HepG2 (cell line): ENCODE data around the gene CD9. TPM values are rescaled to one million over a fixed set of nuclear protein-coding genes. Genes with fewer than 3 reads are reported as not detected.

ENCODE experiments used
- ATAC-seq: fragments of 200-7000 bp; cut with Tn5 transposase; 3 replicates; pipeline ENCODE4 v1.9.1; 2020; ENCODE audit warnings: mild to moderate bottlenecking, moderate library complexity
- BruUV-seq: library from RNA; stranded (reverse); fragments of 400-500 nt; replicated peaks from 2 replicates; lab custom pipeline; 2021; lab: Mats Ljungman, UMichigan
- CTCF ChIA-PET: fragments of 300-600 bp; formaldehyde crosslinking; extraction: SDS; loops from one replicate; lab custom pipeline; 2021; ENCODE audit warnings: low total read pairs, inconsistent platforms, low intra/inter-chr PET ratio; lab: Yijun Ruan, JAX
- POLR2A ChIA-PET: fragments of 350-600 bp; sonication (Branson Sonifier 250); formaldehyde crosslinking; loops from one replicate; lab custom pipeline; 2020; ENCODE audit warnings: antibody characterized with exemption, inconsistent platforms; lab: Yijun Ruan, JAX
- DNase-seq: peaks from one replicate; pipeline ENCODE4 v3.0.0-alpha.2; 2015; ENCODE audit warnings: low spot score
- FAIRE-seq: peaks from 3 replicates; lab custom pipeline; 2011; peaks lifted over from hg19 to GRCh38; lab: Jason Lieb, UNC
- H2AFZ ChIP-seq: one replicate; pipeline ENCODE4 v1.6.1; 2011; ENCODE audit warnings: low read length, inconsistent platforms
- H3K27ac ChIP-seq: fragments of 300-600 bp; 3 replicates; pipeline ENCODE4 v1.8.0; 2011; ENCODE audit warnings: mixed run types, mild to moderate bottlenecking, mixed read lengths, low read length, inconsistent platforms; ENCODE audit not compliant: insufficient read depth; ENCODE audit errors: extremely low read length
- H3K27me3 ChIP-seq, 2 experiments: fragments of 200-600 bp in 1 of 2; 2 replicates in 1 of 2; 3 replicates in 1 of 2; pipeline versions ENCODE4 v1.6.0 to v1.8.0; 2011; ENCODE audit warnings: low read length in 2 of 2, mild to moderate bottlenecking in 2 of 2, moderate library complexity in 2 of 2, inconsistent platforms in 1 of 2; ENCODE audit not compliant: insufficient read depth in 2 of 2, control insufficient read depth in 1 of 2
- H3K36me3 ChIP-seq, 2 experiments: fragments of 200-600 bp in 1 of 2; replicated peaks in 1 of 2; 2 replicates in 1 of 2; 3 replicates in 1 of 2; pipeline versions ENCODE4 v1.5.1 to v1.8.0; 2011; ENCODE audit warnings: low read length in 2 of 2, inconsistent platforms in 1 of 2; ENCODE audit not compliant: insufficient read depth in 2 of 2, control insufficient read depth in 1 of 2
- H3K4me1 ChIP-seq: 2 replicates; pipeline ENCODE4 v1.5.1; 2012; ENCODE audit warnings: low read length, inconsistent platforms; ENCODE audit not compliant: insufficient read depth
- H3K4me2 ChIP-seq: 2 replicates; pipeline ENCODE4 v1.6.0; 2011; ENCODE audit warnings: low read depth, low read length, inconsistent platforms
- H3K4me3 ChIP-seq, 3 experiments: fragments of 200-600 bp in 1 of 3; sonication (generic), shearing (Covaris generic) in 1 of 3; replicated peaks in 1 of 3; 2 replicates each; pipeline ENCODE4 v1.5.1; 2011 to 2016; ENCODE audit warnings: low read length in 3 of 3, inconsistent platforms in 2 of 3, low read depth in 2 of 3, mild to moderate bottlenecking in 2 of 3, control low read depth in 1 of 3, mixed read lengths in 1 of 3; ENCODE audit not compliant: insufficient read depth in 1 of 3
- H3K79me2 ChIP-seq: one replicate; pipeline ENCODE4 v1.6.1; 2011; ENCODE audit warnings: low read length, inconsistent platforms; ENCODE audit not compliant: insufficient read depth
- H3K9ac ChIP-seq: 2 replicates; pipeline ENCODE4 v1.6.0; 2011; ENCODE audit warnings: mild to moderate bottlenecking, low read depth, low read length, inconsistent platforms; ENCODE audit not compliant: insufficient read depth
- H3K9me3 ChIP-seq: 2 replicates; pipeline ENCODE4 v1.5.1; 2012; ENCODE audit warnings: mild to moderate bottlenecking, low read length
- H4K20me1 ChIP-seq: 2 replicates; pipeline ENCODE4 v1.6.0; 2011; ENCODE audit warnings: inconsistent platforms, mild to moderate bottlenecking, low read length, moderate library complexity; ENCODE audit not compliant: insufficient read depth
- ARNT ChIP-seq: fragments of 450-650 bp; IDR thresholded peaks from 2 replicates; pipeline ENCODE4 v1.6.1; 2017
- CHD2 ChIP-seq: IDR thresholded peaks from 2 replicates; pipeline ENCODE4 v1.6.1; 2011; ENCODE audit warnings: low read depth, low read length, improper control_type of control experiment
- MAFK ChIP-seq, 2 experiments: IDR thresholded peaks in 1 of 2; conservative IDR thresholded peaks in 1 of 2; 2 replicates each; pipeline ENCODE4 v1.6.1; 2011; ENCODE audit warnings: improper control_type of control experiment in 2 of 2, low read length in 2 of 2
- NR1H2 ChIP-seq: sonication (generic); formaldehyde crosslinking; IDR thresholded peaks from 2 replicates; pipeline ENCODE4 v1.8.1; 2022; ENCODE audit warnings: low read depth, missing genetic modification reagents, borderline replicate concordance
- PHF20 ChIP-seq: sonication (generic); formaldehyde crosslinking; IDR thresholded peaks from 2 replicates; pipeline ENCODE4 v1.5.0; 2020; ENCODE audit warnings: mild to moderate bottlenecking, missing genetic modification reagents
- RNF2 ChIP-seq: fragments of 450-650 bp; conservative IDR thresholded peaks from 2 replicates; pipeline ENCODE4 v1.6.1; 2016; ENCODE audit warnings: low read depth
- ZNF143 ChIP-seq: sonication (generic); formaldehyde crosslinking; IDR thresholded peaks from 2 replicates; pipeline ENCODE4 v1.4.0; 2020; ENCODE audit warnings: missing genetic modification reagents
- ZSCAN21 ChIP-seq: sonication (generic); formaldehyde crosslinking; IDR thresholded peaks from 2 replicates; pipeline ENCODE4 v1.8.0; 2022; ENCODE audit warnings: mild to moderate bottlenecking, missing genetic modification reagents, moderate library complexity, borderline replicate concordance
- WGBS: methylation state at CpG from one replicate; pipeline ENCODE4 v1.1.6; 2017; ENCODE audit warnings: low lambda C conversion rate; 5-methylcytosine and 5-hydroxymethylcytosine counted together
- in situ Hi-C: cut with HindIII; loops from 2 replicates; pipeline ENCODE4 v1.10.0; 2017; ENCODE audit warnings: low pct_unique_long_range_greater_than_20kb; ENCODE audit not compliant: extremely low pct_ligation_motif_present
- intact Hi-C: fragments of 100-400 bp; cut with micrococcal nuclease; formaldehyde crosslinking; loops from one replicate; pipeline ENCODE4 v1.10.0; 2022; ENCODE audit not compliant: unreplicated experiment
- polyA plus RNA-seq, 8 experiments: library from polyadenylated mRNA; depleted of rRNA in 3 of 8; stranded (reverse) in 7 of 8; unstranded in 1 of 8; fragments of >200 nt; fragmentation: Illumina TruSeq in 4 of 8; extraction: Trizol in 4 of 8; gene quantifications; 2 replicates each; pipeline versions ENCODE4 v1.2.1 to v1.2.3, GENCODE V29; 2011 to 2016; ENCODE audit warnings: low read depth in 4 of 8, missing spikeins in 1 of 8, mixed read lengths in 1 of 8; ENCODE audit not compliant: insufficient read depth in 1 of 8
- total RNA-seq, 5 experiments: library from RNA; depleted of rRNA; stranded (reverse); fragments of >200 nt; fragmentation: Illumina TruSeq; extraction: Trizol; gene quantifications; 2 replicates each; pipeline ENCODE4 v1.2.3, GENCODE V29; 2016; ENCODE audit warnings: low read depth in 1 of 5
- TF ChIP-seq, protein P1 (sequence below): sonication (generic); formaldehyde crosslinking; IDR thresholded peaks from 2 replicates; pipeline ENCODE4 v1.4.0; 2020; ENCODE audit warnings: mild to moderate bottlenecking, missing genetic modification reagents
- TF ChIP-seq, protein P2 (sequence below): sonication (generic); formaldehyde crosslinking; conservative IDR thresholded peaks from 2 replicates; pipeline ENCODE4 v1.4.0; 2020; ENCODE audit warnings: mild to moderate bottlenecking, missing genetic modification reagents, moderate library complexity

CD9 gene
- total and polyA plus RNA-seq, 2 of the 13 experiments (the other 11 are each of a cell fraction or from before 2014, with no cell fraction given): 5.8 to 38.3 TPM

- H3K4me1 ChIP-seq: peaks cover 68% of the 10 kb centered on the region
- FAIRE-seq: no peak
- no peak overlapping the region for H3K4me2 ChIP-seq
- H3K9ac ChIP-seq: no peak overlapping the region
- DNase-seq: no peak
- TF ChIP-seq NR1H2 (CRISPR knock-in tag): no peak
- TF ChIP-seq RNF2: no peak
- no peak for TF ChIP-seq ZSCAN21 (CRISPR knock-in tag)
- TF ChIP-seq, protein P1, sequence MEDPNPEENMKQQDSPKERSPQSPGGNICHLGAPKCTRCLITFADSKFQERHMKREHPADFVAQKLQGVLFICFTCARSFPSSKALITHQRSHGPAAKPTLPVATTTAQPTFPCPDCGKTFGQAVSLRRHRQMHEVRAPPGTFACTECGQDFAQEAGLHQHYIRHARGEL (CRISPR knock-in tag): no peak
- no peak for TF ChIP-seq MAFK (conservative IDR thresholded peaks at IDR 0.05 in 1 of 2, IDR thresholded peaks at IDR 0.05 in 1 of 2; ENCODE audit: low read length in 2 of 2)
- no peak for TF ChIP-seq PHF20
- TF ChIP-seq CHD2: no peak
- TF ChIP-seq, all 625 proteins: peak for 0
- no peak overlapping the region for H2AFZ ChIP-seq
- in situ Hi-C loops (no loop called here), intact Hi-C loops (no loop called here)
- H3K9me3 ChIP-seq: no peaks in the 10 kb centered on the region
- peaks cover under 1 to 8% of the 10 kb centered on the region in 2 experiments; a peak in 3 of 5 replicates for H3K27me3 ChIP-seq
- no peak overlapping the region for H3K4me3 ChIP-seq
- no peaks in the 10 kb centered on the region for H3K79me2 ChIP-seq
- no peak overlapping the region for H3K27ac ChIP-seq
- no peaks in the 10 kb centered on the region for H4K20me1 ChIP-seq
- ChIA-PET POLR2A (no interaction called here), CTCF (no interaction called here)
- ATAC-seq: no peak
- BruUV-seq: no TSS peak
- WGBS: 91% methylated on average over 6 of the region's 6 CpGs
- no peaks in the 10 kb centered on the region for H3K36me3 ChIP-seq
These were observed 19.8 kb downstream of the CD9 start for GRCh38 chr12:6219980-6220379.

DNA sequence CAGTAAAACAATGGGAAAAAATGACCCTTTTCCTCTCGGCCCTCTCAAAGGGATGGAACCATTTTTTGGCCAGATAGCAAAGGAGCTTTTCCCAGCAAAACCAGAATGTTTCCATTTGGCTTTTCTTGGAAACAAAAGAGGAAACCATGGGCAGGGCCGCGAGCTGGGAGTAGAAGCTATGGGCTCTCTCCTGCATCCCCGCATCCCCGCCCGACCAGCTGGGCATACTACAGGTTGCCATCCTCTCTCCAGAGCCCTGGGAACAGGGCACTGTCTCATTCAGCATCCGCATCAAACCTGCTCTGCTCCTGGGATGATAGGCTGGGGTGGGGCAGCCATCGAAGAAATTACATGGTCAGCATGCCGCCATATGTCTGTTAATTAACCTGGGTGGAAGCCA lies 20.9 kb downstream of the CD9 start:
- no peaks in the 10 kb centered on the region; a peak in 1 of 5 replicates for H3K27me3 ChIP-seq
- no peak for FAIRE-seq
- no peak for DNase-seq
- POLR2A ChIA-PET: interaction anchor here (2.2 kb wide), 1 partner anchor 9 kb away, joined by 10 read pairs; no protein-coding TSS in a partner anchor
- H4K20me1 ChIP-seq: no peaks in the 10 kb centered on the region
- no peaks in the 10 kb centered on the region for H3K9me3 ChIP-seq
- H2AFZ ChIP-seq: no peak overlapping the region
- TF ChIP-seq ARNT (no peak), ZNF143 (CRISPR knock-in tag) (no peak)
- TF ChIP-seq, protein P2, sequence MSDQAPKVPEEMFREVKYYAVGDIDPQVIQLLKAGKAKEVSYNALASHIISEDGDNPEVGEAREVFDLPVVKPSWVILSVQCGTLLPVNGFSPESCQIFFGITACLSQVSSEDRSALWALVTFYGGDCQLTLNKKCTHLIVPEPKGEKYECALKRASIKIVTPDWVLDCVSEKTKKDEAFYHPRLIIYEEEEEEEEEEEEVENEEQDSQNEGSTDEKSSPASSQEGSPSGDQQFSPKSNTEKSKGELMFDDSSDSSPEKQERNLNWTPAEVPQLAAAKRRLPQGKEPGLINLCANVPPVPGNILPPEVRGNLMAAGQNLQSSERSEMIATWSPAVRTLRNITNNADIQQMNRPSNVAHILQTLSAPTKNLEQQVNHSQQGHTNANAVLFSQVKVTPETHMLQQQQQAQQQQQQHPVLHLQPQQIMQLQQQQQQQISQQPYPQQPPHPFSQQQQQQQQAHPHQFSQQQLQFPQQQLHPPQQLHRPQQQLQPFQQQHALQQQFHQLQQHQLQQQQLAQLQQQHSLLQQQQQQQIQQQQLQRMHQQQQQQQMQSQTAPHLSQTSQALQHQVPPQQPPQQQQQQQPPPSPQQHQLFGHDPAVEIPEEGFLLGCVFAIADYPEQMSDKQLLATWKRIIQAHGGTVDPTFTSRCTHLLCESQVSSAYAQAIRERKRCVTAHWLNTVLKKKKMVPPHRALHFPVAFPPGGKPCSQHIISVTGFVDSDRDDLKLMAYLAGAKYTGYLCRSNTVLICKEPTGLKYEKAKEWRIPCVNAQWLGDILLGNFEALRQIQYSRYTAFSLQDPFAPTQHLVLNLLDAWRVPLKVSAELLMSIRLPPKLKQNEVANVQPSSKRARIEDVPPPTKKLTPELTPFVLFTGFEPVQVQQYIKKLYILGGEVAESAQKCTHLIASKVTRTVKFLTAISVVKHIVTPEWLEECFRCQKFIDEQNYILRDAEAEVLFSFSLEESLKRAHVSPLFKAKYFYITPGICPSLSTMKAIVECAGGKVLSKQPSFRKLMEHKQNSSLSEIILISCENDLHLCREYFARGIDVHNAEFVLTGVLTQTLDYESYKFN (CRISPR knock-in tag): no peak
- H3K4me1 ChIP-seq: peaks cover 80% of the 10 kb centered on the region
- BruUV-seq: no TSS peak
- H3K27ac ChIP-seq: no peak overlapping the region
- no peak overlapping the region for H3K4me3 ChIP-seq
- no peak for ATAC-seq
- no peaks in the 10 kb centered on the region for H3K79me2 ChIP-seq
- no peak overlapping the region for H3K4me2 ChIP-seq
- intact Hi-C loops: no loop called here
- H3K36me3 ChIP-seq: no peaks in the 10 kb centered on the region
- WGBS: 86% methylated on average over 7 of the region's 9 CpGs
- H3K9ac ChIP-seq: no peak overlapping the region
- in situ Hi-C loops: no loop called here
- CTCF ChIA-PET: no interaction called here
